ENCODE results near the gene UBE2E2.

UBE2E2 gene

DNA sequence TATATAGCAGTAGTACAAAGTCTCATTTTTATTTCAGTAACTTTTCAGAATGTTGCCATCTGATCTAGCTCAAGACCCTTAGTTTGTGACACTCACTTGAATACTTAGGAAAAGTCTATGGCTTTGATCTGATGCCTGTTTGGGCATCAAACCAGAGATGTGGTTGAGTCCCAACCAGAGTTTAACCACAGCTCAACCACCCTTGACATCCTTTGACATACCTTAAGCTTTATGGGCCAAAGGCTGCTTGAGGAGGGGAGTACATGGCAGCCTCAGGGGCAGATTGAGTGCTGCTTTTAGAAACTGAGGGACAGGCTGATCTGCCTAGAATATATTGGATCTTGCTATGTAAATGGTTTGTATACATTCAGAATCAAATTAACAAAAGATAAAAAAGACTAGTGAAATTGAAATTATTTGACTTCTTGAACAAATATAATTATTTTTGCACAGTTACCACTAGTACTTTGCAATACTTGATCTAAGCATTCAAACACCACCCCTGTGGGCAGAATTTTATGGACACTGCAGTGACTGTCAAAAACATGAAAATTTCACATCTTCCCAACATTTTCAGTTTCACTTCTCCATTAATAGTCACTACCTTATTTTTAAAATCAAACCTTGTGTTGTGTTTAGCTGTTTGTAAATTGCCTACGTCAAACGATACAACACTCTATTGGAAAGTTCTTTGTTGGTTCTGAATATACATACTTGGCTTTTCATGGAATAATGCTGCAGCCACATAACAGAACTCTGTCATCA lies 199.8 kb downstream of the UBE2E2 start:
- no peak for DNase-seq (ENCODE audit: low spot score)
- no peak for TF ChIP-seq CTCF (IDR thresholded peaks at IDR 0.05; ENCODE audit: extremely low read depth, insufficient read depth, missing control alignments)
- in situ Hi-C loops (cut with MboI; ENCODE audit: low pct_unique_long_range_greater_than_20kb, low sequenced_read_pairs, unreplicated experiment), result no loop called here

- DNase-seq (ENCODE audit: low spot score), result no peak
- TF ChIP-seq CTCF (IDR thresholded peaks at IDR 0.05; ENCODE audit: extremely low read depth, insufficient read depth, missing control alignments), result no peak
- in situ Hi-C loops (cut with MboI; ENCODE audit: low pct_unique_long_range_greater_than_20kb, low sequenced_read_pairs, unreplicated experiment), result no loop called here
Observed at GRCh38 chr3:23404246-23404645, 201.1 kb downstream of the UBE2E2 start.

DNA sequence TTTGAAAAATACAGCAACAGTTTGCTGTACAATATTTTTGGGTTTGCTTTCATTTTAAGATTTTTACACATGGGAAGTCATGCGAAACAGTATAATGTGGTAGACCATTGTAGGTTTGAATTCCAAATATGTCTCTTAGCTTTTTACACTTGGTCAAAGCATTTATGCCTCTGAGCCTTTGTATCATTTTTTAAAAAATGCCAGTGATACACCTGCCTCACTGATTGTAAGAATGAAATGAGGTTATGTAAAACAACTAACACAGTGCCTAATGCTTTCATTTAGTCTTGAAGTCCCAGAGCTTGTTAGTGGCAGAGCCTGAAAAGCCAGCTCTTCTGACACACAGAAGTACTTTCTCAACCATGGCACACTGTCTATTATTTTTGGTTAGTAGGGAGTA lies 202.0 kb downstream of the UBE2E2 start:
- TF ChIP-seq CTCF (IDR thresholded peaks at IDR 0.05; ENCODE audit: extremely low read depth, insufficient read depth, missing control alignments), result no peak
- DNase-seq (ENCODE audit: low spot score), result peak; percentile 7
- in situ Hi-C loops (cut with MboI; ENCODE audit: low pct_unique_long_range_greater_than_20kb, low sequenced_read_pairs, unreplicated experiment), result no loop called here

DNA sequence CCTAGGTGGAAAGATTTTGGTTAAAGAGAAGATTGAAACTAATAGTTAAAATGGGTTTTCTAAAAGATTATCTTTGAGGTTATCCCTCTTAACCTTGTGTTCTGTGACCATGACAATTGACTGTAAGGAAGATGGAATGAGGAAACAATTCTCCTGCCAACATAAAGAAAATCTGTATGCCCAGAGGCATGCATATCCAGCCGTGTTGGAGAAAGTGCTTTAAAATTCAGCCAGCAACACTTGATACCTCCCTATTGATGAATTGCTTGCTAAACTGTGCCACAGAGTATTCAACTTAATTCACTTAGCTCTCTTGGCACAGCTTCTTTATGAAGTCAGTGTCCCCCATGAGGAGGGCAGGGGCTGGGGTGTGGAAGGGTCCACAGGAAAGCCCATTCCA lies 203.5 kb downstream of the UBE2E2 start:
- no peak for DNase-seq (ENCODE audit: low spot score)
- in situ Hi-C loops (cut with MboI; ENCODE audit: low pct_unique_long_range_greater_than_20kb, low sequenced_read_pairs, unreplicated experiment), result no loop called here
- TF ChIP-seq CTCF (IDR thresholded peaks at IDR 0.05; ENCODE audit: extremely low read depth, insufficient read depth, missing control alignments), result no peak

DNA sequence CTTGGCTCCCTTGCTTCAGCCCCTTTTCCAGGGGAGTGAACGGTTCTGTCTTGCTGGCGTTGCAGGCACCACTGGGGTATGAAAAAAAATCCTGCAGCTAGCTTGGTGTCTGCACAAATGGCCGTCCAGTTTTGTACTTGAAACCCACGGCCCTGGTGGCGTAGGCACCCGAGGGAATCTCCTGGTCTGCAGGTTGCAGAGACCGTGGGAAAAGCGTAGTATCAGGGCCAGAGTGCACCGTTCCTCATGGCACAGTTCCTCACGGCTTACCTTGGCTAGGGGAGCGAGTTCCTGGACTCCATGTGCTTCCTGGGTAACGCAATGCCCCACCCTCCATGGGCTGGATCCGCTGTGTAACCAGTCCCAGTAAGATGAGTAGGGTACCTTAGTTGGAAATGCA lies 214.9 kb downstream of the UBE2E2 start:
- no peak for TF ChIP-seq CTCF (IDR thresholded peaks at IDR 0.05; ENCODE audit: extremely low read depth, insufficient read depth, missing control alignments)
- in situ Hi-C loops (cut with MboI; ENCODE audit: low pct_unique_long_range_greater_than_20kb, low sequenced_read_pairs, unreplicated experiment), result no loop called here
- no peak for DNase-seq (ENCODE audit: low spot score)

GRCh38 chr3:23421811-23422516 lies 218.8 kb downstream of the UBE2E2 start:
- in situ Hi-C loops (cut with MboI; ENCODE audit: low pct_unique_long_range_greater_than_20kb, low sequenced_read_pairs, unreplicated experiment), result no loop called here
- no peak for TF ChIP-seq CTCF (IDR thresholded peaks at IDR 0.05; ENCODE audit: extremely low read depth, insufficient read depth, missing control alignments)
- no peak for DNase-seq (ENCODE audit: low spot score)
